Common myeloid progenitor, CD34-positive (primary cell): ENCODE results near the gene MANEAL.

ENCODE experiments used
- CTCF ChIA-PET: fragments of 350-600 bp; sonication (Branson Sonifier 250); formaldehyde crosslinking; loops from one replicate; lab custom pipeline; 2021; ENCODE audit warnings: antibody characterized with exemption; lab: Charles Lee
- POLR2A ChIA-PET: fragments of 350-600 bp; sonication (Branson Sonifier 250); formaldehyde crosslinking; loops from one replicate; lab custom pipeline; 2021; ENCODE audit warnings: antibody characterized with exemption; lab: Charles Lee
- DNase-seq, 3 donors: peaks; one replicate each; pipeline versions ENCODE4 v3.0.0 to v3.0.0-alpha.2; 2013
- H3K27ac ChIP-seq, 2 experiments: 1 replicate in 1 of 2; 2 replicates in 1 of 2; pipeline ENCODE4 v1.7.0; 2013; ENCODE audit warnings: inconsistent platforms in 2 of 2, low read length in 2 of 2, mild to moderate bottlenecking in 2 of 2, low read depth in 1 of 2, moderate library complexity in 1 of 2; ENCODE audit not compliant: severe bottlenecking in 2 of 2, insufficient read depth in 1 of 2, poor library complexity in 1 of 2
- H3K27me3 ChIP-seq, 5 experiments: replicated peaks in 2 of 5; 1 replicate in 3 of 5; 2 replicates in 2 of 5; pipeline versions ENCODE4 v1.6.1 to v1.7.0; 2013; ENCODE audit warnings: low read length in 4 of 5, mild to moderate bottlenecking in 2 of 5, moderate library complexity in 2 of 5, inconsistent platforms in 1 of 5; ENCODE audit not compliant: insufficient read depth in 5 of 5, control insufficient read depth in 4 of 5
- H3K36me3 ChIP-seq, 4 experiments: 1 replicate in 2 of 4; 2 replicates in 2 of 4; pipeline versions ENCODE4 v1.6.1 to v1.7.0; 2013; ENCODE audit warnings: low read length in 3 of 4, control low read depth in 1 of 4, mild to moderate bottlenecking in 1 of 4; ENCODE audit not compliant: control insufficient read depth in 4 of 4, insufficient read depth in 4 of 4
- H3K4me1 ChIP-seq, 4 experiments: 1 replicate in 3 of 4; 2 replicates in 1 of 4; pipeline versions ENCODE4 v1.6.1 to v1.7.1; 2013; ENCODE audit warnings: low read length in 3 of 4, mild to moderate bottlenecking in 3 of 4, control low read depth in 1 of 4, inconsistent platforms in 1 of 4, moderate library complexity in 1 of 4; ENCODE audit not compliant: control insufficient read depth in 4 of 4, insufficient read depth in 4 of 4; ENCODE audit errors: control extremely low read depth in 1 of 4
- H3K4me3 ChIP-seq, 7 experiments: 1 replicate in 4 of 7; 2 replicates in 3 of 7; pipeline versions ENCODE4 v1.5.1 to v1.7.0; 2013; ENCODE audit warnings: mild to moderate bottlenecking in 7 of 7, low read length in 6 of 7, moderate library complexity in 6 of 7, inconsistent platforms in 2 of 7, low read depth in 2 of 7, control low read depth in 1 of 7; ENCODE audit not compliant: insufficient read depth in 4 of 7, control insufficient read depth in 1 of 7; ENCODE audit errors: extremely low read depth in 1 of 7
- H3K9me3 ChIP-seq, 5 experiments: 1 replicate in 4 of 5; 2 replicates in 1 of 5; pipeline versions ENCODE4 v1.6.1 to v1.7.1; 2013; ENCODE audit warnings: low read length in 4 of 5, mild to moderate bottlenecking in 2 of 5, inconsistent platforms in 1 of 5, low read depth in 1 of 5, moderate library complexity in 1 of 5; ENCODE audit not compliant: control insufficient read depth in 4 of 5, insufficient read depth in 2 of 5; ENCODE audit errors: control extremely low read depth in 1 of 5
- WGBS: methylation state at CpG from one replicate; pipeline ENCODE4 v1.1.5; 2013; ENCODE audit not compliant: insufficient coverage; 5-methylcytosine and 5-hydroxymethylcytosine counted together

Gene MANEAL

DNA sequence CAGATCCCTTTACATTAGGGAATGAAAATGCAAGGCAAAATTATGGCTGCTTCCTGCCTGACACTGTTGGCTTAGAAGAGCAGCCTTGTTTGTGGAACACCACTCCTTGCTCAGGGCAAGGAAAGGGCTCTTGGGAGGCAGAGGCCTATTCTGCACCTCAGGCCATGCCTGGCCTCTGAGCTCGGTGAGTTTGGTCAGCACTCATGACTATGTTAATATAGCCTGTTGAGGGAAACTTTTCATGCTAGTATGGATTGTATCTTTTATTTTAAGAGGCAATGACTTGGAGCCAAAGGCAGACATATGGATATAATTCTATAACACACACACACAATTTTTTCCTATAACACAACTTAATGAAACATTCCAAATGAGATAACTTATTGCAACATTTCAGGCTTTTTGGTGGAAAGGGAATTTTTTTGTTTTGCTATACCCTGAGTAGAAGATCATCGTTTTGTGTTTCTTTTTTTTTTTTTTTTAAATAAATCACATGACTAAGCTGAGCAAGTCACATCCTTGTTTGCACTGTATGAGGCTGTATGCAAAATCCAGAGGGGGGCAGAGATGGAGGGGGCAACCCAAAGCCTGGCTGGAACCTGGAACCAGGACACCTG lies 20.0 kb downstream of the MANEAL start:
- no peak overlapping the region for H3K4me3 ChIP-seq
- POLR2A ChIA-PET: no interaction called here
- H3K27me3 ChIP-seq: no peaks in the 10 kb centered on the region
- H3K4me1 ChIP-seq: peaks cover 0 to 8% (median 7%) of the 10 kb centered on the region in 4 experiments
- CTCF ChIA-PET: no interaction called here
- peaks cover 0 to 54% (median 35%) of the 10 kb centered on the region in 4 experiments for H3K36me3 ChIP-seq
- H3K27ac ChIP-seq: no peak overlapping the region
- WGBS: no CpG with 5 or more reads among the region's 2 CpGs
- H3K9me3 ChIP-seq: no peaks in the 10 kb centered on the region
- DNase-seq: no peak

DNA sequence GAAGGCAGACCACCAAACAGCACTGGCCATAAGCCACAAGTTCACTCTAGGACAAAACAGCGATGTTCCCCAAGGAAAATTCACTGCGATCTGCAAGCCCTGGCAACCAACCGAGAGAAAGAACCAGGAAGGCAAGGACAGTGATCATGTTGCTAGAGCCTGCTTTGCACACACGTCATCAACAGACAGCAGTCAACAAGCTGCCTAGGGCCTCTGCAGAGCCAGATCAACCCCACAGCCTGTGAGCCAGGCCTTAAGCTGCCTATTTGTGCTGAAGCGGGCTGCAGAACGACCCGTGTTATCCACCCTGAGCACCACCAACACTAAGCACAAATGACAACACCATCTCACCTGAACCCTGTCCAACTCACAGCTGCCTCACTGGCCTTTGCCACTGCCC lies 20.6 kb downstream of the MANEAL start:
- Histone ChIP-seq H3K4me1 (peaks cover 0 to 2% (median under 1%) of the 10 kb centered on the region in 4 experiments), H3K27me3 (no peaks in the 10 kb centered on the region), H3K27ac (no peak overlapping the region), H3K9me3 (no peaks in the 10 kb centered on the region), H3K4me3 (no peak overlapping the region), H3K36me3 (peaks cover 0 to 58% (median 36%) of the 10 kb centered on the region in 4 experiments)
- WGBS: 97% methylated on average over 7 of the region's 7 CpGs
- ChIA-PET CTCF (no interaction called here), POLR2A (no interaction called here)
- no peak for DNase-seq

DNA sequence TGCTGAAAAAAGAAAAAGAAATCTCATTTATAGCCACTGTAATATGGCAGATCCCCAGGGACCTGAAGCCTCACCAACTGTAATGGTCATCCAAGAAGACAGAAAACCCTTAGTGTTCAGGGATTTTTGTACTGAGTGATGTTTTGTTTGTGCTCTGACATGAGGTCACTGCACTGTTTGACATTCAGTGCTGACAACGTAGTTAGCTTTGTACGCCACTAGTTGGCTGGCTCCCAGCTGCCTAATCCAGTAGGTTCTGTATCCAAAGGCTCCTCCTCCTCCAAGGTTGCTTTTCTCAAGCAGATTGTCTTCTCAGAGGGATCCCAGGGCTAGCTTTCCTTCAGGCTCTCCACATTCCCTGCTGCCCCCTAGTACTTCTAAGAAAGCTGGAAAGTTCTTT lies 23.8 kb downstream of the MANEAL start:
- H3K9me3 ChIP-seq: no peaks in the 10 kb centered on the region
- no peaks in the 10 kb centered on the region for H3K4me1 ChIP-seq
- no peak overlapping the region for H3K27ac ChIP-seq
- CTCF ChIA-PET: interaction anchor here (1.2 to 1.4 kb wide), 3 partner anchors 9 to 42 kb away, joined by 4 to 5 read pairs (median 5); partner anchors contain the start of genes C1orf122, MTF1 and YRDC
- no peak for DNase-seq
- H3K27me3 ChIP-seq: no peaks in the 10 kb centered on the region
- WGBS: 77% methylated on average over 2 of the region's 2 CpGs
- peaks cover 4 to 71% (median 52%) of the 10 kb centered on the region in 4 experiments for H3K36me3 ChIP-seq
- H3K4me3 ChIP-seq: no peak overlapping the region
- POLR2A ChIA-PET: no interaction called here

DNA sequence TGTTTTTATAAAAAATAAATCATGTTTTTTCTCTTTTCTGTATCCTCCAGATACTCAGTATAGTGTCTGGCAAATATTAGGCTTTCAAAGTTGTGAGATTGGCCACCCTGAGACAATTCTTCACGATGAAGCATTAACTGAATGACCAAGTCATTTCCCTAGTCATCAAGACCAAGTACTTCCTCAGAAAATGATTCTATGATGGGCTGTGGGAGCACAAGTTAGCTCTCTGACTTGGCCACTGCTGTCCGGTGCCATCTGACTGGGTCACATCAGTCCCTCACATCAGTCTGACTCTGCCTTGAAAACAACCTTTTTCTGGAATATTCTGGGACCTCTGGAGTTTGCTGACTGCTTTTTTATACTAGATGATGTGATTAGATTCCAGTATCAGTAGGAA lies 27.8 kb downstream of the MANEAL start:
- WGBS: no CpG with 5 or more reads among the region's 2 CpGs
- H3K4me3 ChIP-seq: no peak overlapping the region
- no peaks in the 10 kb centered on the region for H3K27me3 ChIP-seq
- peaks cover 4 to 61% (median 40%) of the 10 kb centered on the region in 4 experiments for H3K36me3 ChIP-seq
- POLR2A ChIA-PET: no interaction called here
- no peak overlapping the region for H3K27ac ChIP-seq
- no peak for DNase-seq
- CTCF ChIA-PET: interaction anchor here (3.3 kb wide), 1 partner anchor 39 kb away, joined by 14 read pairs; no protein-coding TSS in a partner anchor
- H3K4me1 ChIP-seq: no peaks in the 10 kb centered on the region
- H3K9me3 ChIP-seq: no peaks in the 10 kb centered on the region

DNA sequence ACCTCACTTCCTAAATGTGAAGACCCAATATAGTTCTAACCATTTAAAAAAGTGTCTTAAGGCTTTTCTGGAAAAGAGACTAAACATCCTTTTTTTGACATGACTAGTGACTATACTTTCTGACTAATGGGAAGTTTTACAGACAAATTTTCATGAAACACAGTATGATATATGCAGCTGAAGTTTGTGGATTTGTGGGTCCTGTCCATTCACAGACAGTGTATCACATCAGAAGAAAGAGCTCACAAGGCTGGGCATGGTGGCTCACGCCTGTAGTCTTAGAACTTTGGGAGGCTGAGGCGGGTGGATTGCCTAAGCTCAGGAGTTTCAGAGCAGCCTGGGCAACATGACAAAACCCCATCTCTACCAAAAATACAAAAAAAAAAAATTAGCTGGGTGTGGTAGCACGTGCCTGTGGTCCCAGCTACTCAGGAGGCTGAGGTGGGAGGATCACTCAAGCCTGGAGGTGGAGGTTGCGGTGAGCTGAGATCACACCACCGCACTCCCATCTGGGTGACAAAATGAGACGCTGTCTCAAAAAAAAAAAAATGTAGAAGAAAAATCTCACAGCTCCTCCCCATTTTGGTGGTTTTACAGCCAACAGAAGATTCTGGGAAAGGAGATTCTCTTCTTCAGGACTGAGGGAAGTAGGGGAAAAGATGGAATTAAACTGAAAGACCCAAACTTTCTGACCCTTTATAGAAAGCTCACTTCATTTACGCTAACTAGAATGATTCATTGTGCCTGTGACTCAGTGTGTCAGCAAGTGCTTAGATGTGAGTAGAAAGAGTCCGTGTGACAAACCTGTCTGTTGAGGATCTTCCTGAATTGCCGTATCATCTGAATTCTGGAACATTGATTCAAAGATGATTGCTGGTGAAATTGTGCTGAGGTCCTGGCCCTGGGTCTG lies 29.5 kb downstream of the MANEAL start:
- no peaks in the 10 kb centered on the region for H3K4me1 ChIP-seq
- H3K4me3 ChIP-seq: no peak overlapping the region
- H3K27ac ChIP-seq: no peak overlapping the region
- peaks cover 4 to 49% (median 39%) of the 10 kb centered on the region in 4 experiments for H3K36me3 ChIP-seq
- no peaks in the 10 kb centered on the region for H3K27me3 ChIP-seq
- H3K9me3 ChIP-seq: no peaks in the 10 kb centered on the region
- ChIA-PET POLR2A (no interaction called here), CTCF (interaction anchor here (0.8 to 3.3 kb wide), 3 partner anchors 8 to 140 kb away, joined by 3 to 14 read pairs (median 4); no protein-coding TSS in a partner anchor)
- WGBS: 95% methylated on average over 5 of the region's 9 CpGs
- DNase-seq: no peak

DNA sequence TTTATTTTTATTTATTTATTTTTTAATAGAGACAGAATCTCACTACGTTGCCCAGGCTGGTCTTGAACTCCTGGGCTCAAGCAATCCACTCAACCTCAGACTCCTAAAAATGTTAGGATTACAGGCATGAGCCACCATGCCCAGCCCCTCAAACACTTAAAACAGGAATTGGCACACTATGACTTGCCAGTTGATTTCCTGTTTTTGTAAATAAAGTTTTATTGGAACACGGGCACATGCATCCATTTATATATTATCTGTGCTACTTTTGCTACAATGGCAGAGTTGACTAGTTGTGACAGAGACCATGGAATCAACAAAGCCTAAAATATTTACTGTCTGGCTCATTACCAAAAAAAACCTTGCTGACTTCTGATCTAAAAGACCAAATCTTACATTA lies 30.4 kb downstream of the MANEAL start:
- POLR2A ChIA-PET: no interaction called here
- no peak overlapping the region for H3K4me3 ChIP-seq
- DNase-seq: no peak
- H3K36me3 ChIP-seq: peaks cover 4 to 53% (median 44%) of the 10 kb centered on the region in 4 experiments
- H3K4me1 ChIP-seq: no peaks in the 10 kb centered on the region
- CTCF ChIA-PET: no interaction called here
- no peaks in the 10 kb centered on the region for H3K27me3 ChIP-seq
- H3K27ac ChIP-seq: no peak overlapping the region
- WGBS: no CpG with 5 or more reads among the region's 2 CpGs
- H3K9me3 ChIP-seq: no peaks in the 10 kb centered on the region

DNA sequence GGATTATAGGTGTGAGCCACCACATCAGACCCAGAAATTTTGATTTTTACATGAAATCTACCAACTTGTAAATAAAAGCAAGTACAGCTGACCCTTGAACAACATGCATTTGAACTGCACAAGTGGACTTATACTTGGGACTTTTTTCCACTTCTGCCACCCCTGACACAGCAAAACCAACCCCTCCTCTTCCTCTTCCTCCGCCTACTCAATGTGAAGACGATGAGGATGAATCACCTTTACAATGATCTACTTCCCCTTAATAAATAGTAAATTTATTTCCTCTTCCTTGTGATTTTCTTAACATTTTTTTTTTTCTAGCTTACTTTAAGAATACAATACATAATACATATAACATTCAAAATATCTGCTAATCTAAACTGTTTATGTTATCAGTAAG lies 31.9 kb downstream of the MANEAL start:
- H3K4me1 ChIP-seq: no peaks in the 10 kb centered on the region
- CTCF ChIA-PET: no interaction called here
- no peaks in the 10 kb centered on the region for H3K27me3 ChIP-seq
- no peak overlapping the region for H3K27ac ChIP-seq
- DNase-seq: peak in 1 of 3 donors; percentile 9
- H3K4me3 ChIP-seq: no peak overlapping the region
- POLR2A ChIA-PET: no interaction called here
- H3K9me3 ChIP-seq: no peaks in the 10 kb centered on the region
- H3K36me3 ChIP-seq: peaks cover 6 to 49% (median 41%) of the 10 kb centered on the region in 4 experiments
- no CpG with 5 or more reads among the region's 2 CpGs for WGBS
